Sciatic nerve (tissue), 2 donors: ENCODE measurements around the gene TBPL2. TPM values are rescaled to one million over a fixed set of nuclear protein-coding genes. Genes with fewer than 3 reads are reported as not detected.
"Not testable (repeated sequence)": the region's sequence is repeated elsewhere in the genome, so short reads cannot be mapped to it uniquely, and the experiment has no call there.

Experiments
- ATAC-seq: fragments of 200-7000 bp; cut with Tn5 transposase; one replicate; pipeline ENCODE4 v1.9.1; 2020; ENCODE audit warnings: mild to moderate bottlenecking, moderate library complexity
- DNase-seq: peaks from one replicate; pipeline ENCODE4 v3.0.0-alpha.2; 2020; ENCODE audit warnings: low spot score
- intact Hi-C: fragments of 100-400 bp; cut with DNase I; formaldehyde crosslinking; loops from one replicate; pipeline ENCODE4 v1.14.2; 2022
- total RNA-seq: library from RNA; stranded (reverse); fragmentation: NEBNext Ultra II Directional; extraction: Animal tissue kit (Norgen Biotek cat#: 25700); gene quantifications from one replicate; pipeline ENCODE4 v1.2.1, GENCODE V29; 2021
- donor health status: DM: no; HTN: no; CAD: no.
- donor health status: DM: no; HTN: no; CAD: no.

Gene TBPL2
- total RNA-seq, 1 donor from 2014 or later = not detected

DNA sequence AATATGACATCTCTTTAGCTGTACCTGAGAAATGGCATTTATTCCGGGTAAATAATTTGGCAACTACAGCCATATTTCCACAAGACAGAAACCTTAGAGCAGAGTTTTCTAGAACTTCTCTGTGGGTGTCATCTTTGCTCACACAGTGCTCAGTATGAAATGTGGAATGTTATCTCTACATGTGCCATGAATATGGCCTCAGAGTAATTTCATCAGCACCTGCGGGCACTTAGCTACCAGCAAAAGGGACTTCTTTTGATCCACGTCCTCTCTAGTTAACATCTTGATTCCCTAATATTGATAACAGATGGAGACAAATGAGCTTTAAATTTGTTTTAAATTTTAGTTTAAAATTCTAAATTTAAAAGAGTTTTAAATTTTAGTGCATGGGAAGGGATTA, 25.9 kb downstream of the TBPL2 start:
- DNase-seq = no peak
- no peak for ATAC-seq
- intact Hi-C loops = no loop called here

DNA sequence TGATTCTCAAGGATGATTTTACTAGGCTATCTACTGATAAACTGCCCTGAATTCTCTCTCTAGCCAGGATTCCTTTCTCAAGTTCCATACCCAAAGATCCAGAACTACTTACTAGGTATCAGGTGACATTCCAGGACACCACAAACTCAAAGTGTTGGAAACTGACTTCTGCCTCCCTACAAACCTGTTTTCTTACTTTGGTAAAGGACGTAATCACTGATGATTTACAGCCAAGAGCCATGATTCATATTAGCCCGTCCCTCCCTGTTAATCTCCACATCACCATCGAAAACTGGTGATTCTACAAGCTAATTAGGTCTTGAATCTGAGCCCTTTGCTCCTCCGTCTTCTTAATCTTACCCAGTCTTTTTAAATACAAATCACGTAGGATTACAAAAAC, 27.7 kb downstream of the TBPL2 start:
- intact Hi-C loops = no loop called here
- DNase-seq (no peak), ATAC-seq (no peak)

DNA sequence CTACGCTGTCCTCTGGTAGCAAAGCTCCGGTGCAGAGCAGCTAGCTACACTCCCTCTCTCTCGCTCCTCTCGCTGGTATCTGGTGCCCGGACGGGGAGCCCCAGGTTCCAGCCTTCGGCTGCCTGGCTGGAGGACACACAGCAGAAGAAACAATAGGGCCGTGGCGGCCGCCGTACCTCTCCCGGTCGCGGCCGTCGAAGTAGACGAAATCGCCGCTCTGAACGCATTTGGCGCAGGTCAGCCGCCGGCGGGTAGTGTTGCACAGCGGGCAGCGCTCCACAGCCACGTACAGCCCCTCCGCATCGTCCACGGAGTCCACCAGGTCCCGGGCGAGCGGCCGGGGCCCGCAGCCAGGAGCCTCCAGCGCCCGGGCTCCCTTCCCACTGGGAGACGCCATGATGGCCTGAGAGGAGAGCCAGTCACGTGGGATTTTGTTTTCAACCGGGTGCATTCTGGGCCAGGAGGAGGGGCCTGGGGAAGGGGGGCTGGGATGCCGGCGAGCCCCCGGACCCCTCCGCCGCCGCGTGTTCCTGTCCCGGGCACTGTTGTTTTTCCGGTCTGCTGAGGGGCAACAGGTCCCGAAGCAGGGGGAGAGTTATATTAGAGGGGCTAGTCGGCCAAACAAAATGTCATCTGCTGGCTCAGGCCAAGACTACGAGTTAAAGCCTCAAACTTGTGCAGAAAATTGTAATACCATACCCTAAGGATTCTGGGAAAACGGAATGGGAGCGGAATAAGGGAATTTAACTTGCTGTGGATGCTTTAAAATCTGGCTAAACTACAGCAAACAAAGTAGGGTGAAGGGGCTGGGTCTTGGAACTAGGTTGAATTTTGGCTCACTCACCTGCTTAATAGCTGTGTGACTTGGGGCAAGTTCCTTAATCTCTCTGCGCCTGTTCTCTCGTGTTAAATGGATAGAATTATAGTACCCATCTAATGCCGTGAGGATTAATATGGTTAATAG, 28.7 kb downstream of the TBPL2 start, which contains the start of gene ATG14:
ATG14 (minus strand) TSS at position 405 of the 964 bp plus-strand sequence; CDS start at position 397, 8 bp downstream.
- DNase-seq (peak; percentile 91), ATAC-seq (peak; percentile 100)
- intact Hi-C loops = no loop called here

DNA sequence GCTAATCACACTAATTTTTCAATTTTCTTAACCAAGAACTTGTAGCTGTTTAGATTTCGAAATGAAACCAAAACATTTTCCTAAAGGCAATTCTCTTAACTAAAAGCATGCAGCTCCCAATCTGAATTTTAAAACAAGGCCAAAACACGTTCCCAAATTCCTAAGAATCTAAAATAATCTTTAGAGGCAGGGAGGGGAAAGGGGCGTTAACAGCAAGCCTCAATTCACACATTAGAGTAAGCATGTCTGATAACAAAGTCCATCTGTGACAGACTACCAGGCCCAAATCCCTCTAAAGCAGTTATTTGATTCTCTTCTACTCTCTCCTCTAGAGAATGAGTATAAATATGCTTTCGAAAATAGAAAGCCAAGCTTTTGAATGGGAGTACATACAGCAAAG, 29.5 kb downstream of the TBPL2 start:
- DNase-seq (no peak), ATAC-seq (no peak)
- intact Hi-C loops = no loop called here

DNA sequence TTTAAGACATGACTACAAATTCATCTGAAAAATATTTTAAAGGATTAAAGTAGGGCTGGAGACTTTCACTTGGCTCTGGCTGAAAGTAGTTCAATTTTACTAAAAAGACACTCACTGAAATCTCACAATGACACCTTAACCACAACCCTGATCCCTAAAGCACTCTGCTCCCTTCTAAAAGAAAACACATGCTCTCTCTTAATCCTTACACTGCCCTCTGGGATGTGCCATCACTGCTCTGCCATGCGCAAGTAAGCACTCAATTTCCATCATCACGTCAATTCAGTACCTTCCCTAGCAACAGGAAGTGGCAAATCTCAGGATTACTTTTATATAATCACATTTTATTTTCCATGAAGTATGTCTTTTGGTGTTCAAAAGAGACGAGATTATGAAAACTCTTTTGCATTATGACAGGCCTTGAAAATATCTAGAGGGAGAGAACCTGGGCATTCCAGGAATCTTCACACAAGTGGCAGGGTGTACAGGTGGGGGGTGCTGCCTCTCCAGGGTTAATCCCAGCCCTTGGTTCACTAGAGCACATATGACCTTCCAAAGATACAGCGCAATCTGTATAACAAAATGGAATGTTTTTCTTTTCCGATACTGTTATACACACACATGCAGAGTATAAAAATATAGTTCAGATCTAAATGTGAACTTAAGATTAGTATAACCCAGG, 36.1 kb downstream of the TBPL2 start:
- intact Hi-C loops = no loop called here
- DNase-seq (no peak), ATAC-seq (no peak)

DNA sequence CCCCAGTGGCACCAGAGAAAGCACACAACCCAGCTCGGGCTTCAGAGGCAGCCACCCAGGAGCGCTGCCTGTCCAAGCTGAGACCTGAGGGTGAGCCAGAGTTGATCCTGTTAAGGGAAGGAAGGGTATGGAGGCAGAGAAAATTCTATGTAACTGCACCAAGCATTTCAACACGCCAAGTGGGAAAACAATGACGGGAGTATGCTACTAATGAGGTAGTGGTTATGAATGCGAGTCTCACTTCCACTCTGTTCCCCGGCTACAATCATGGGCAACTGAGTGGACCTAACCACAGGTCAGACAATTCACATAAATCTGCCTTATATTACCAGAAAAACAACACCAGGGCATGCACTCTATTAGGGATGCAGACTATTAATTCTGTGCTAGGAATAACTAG, 38.7 kb downstream of the TBPL2 start:
- DNase-seq = no peak
- intact Hi-C loops = no loop called here
- ATAC-seq = no peak

DNA sequence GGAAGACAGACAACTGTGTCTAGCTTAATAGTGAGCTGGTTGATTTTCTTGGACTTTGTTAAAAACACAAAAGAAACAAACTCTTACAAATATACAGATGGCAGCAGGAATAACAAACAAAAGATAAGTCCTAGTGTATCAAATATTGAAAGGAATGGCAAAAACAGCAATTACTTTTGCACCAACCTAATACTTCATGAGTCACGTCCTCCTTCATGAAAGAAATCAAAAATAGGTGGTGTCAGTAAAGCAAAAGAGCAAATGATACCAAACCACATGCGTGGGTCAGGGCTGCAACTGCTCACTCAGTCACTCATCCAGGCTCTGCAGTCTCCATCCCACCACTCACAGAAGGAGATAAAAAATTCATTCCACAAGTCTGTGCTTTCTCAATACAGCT, 40.6 kb downstream of the TBPL2 start:
- no peak for DNase-seq
- intact Hi-C loops = no loop called here
- no peak for ATAC-seq

DNA sequence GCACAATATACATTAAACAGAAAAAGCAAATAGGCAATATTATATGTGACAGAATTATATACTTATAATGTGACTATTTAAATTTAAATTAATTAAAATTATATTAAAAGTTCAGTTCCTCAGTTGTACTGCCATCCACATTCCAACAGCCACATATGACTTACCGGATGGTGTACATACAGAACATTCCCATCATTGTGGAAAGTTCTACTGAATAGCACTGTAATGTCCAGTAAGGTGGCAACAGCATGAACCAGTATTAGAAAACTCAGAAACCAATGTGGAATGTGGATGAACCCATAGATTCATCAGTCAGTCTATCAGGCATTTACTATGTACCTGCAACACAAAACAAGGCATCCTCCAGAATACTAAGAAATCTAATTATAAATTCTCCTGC, 41.2 kb downstream of the TBPL2 start:
- intact Hi-C loops = no loop called here
- ATAC-seq = no peak

DNA sequence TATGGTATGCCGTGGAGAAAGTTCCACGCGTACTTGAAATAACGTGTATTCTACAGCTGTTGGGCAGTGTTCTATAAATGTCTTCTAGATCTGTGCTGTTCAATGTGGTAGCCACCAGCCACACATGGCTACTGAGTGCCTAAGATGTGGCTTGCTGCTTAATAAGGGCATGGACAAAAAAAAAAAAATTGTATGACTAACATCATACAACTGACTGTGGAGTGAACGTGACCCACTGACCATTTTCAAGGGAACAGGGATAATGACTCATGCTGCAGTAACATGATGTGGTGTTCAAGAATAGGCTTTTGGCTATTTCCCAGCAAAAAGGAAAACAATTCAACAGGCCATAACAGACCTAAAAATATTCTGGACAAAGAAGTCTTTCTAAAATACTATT, 41.7 kb downstream of the TBPL2 start:
- DNase-seq (no peak), ATAC-seq (peak; percentile 95)
- intact Hi-C loops = no loop called here

More for the DNA sequence above, 41.2 kb downstream of the TBPL2 start:
- no peak for DNase-seq

DNA sequence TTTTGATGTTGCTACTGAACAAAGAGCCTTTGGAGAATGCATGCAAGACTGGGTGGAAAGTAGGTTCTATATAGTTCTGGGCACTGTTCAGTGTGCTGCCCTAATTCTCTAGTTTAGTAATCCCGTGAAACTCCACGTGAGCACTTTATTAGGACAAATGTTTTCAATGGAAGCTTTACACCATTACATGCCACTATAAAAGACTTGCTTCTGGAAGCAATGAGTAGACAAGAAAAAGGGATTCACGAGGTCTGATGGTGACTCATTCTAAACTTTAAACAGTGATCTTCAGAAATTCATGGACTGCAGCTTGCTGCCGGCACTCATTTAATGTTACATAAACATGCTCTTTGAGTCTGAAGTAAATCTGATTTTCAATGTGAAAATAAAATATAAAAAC, 51.1 kb downstream of the TBPL2 start:
- DNase-seq (no peak), ATAC-seq (no peak)
- intact Hi-C loops = no loop called here

DNA sequence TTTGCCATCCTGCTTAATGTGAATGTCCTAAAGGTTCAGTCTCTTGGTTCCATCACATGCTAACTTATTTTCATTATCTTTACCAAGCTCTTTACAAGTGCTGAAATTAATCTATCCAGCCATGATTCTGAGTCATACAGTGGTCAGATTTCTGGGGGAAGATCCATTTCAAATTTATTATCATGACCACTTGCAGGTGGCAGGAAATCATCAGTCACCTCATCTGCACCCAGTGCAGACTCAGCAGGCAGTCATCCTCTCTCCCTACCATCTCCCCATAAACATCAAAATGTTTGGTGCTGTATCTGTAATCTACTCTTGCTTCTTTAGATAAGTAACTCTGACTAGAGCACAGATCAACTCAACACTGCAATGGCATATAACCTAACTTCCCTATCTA, 52.3 kb downstream of the TBPL2 start:
- intact Hi-C loops = no loop called here
- ATAC-seq (no peak), DNase-seq (no peak)

DNA sequence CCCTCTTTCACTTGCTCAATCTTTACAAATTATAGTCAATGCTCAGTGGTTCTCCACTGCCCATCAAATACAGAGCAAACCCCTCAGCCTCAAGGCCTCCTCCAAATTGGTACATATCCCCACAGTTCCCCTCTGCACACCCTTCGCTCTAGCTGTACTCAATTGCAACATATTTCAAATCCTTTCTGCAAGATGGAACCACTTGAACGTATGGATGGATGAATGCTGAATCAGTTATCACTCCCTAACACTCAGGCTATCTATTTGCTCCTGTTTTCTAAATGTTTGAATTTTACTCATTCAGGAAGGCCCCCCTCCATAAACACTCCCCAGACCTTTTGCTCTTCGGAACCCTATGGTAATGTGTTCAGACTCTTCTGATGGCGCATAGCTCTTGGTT, 53.3 kb downstream of the TBPL2 start:
- ATAC-seq (no peak), DNase-seq (no peak)
- intact Hi-C loops = no loop called here

DNA sequence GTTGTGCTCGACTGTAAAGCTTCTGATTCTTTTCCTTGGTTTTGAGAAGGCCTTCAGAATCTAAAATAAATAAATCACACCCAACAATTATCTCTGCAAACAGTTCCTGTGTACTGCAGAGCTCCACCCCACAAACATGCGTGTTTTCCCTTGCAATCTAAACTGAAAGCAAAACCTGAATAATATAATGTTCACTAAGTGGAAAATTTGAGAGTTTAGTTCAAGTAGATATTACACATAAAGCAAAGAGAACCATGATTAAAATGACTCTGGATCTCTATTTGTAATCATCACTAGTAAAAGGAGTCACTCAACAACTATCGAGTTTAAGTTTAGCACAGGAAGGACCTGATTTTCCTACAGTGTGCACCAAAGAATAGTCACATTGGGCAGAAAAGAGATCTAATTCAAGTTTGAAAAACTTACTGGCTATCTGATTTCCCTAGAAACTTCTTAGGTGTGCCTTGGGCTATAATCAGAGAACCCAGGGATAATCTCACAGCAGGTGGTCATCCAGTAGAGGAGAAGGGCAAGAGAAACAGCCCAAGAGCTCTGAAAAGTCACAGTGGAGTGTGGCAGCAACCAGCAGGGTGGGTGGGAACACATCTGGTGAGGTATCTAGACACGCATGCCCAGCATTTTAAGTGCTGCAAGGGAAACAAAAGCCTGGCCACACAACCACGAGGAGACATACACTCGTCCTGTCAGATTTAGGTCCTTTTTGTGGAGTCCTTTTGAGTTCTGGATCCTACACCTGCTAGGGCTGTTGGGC, 54.2 kb downstream of the TBPL2 start:
- ATAC-seq (no peak), DNase-seq (no peak)
- intact Hi-C loops = no loop called here

DNA sequence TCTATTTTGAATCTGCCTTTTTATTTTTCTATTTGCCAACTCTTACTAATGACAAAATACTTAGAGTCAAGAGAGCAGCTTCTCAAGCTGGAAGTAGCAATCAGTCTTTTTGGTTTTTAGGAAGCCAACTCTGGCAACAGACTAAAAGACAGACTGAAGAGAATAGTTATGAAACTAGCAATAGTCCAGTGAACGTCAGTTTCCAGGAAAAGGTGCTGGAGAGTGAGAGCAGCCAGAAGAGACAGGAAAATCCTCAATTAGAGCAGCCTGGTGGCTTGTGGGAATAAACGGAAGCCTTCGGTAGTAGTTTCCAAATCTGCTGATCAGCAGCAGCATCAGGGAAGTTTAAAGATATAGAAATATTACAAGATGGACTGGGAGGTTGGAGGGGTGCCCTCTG, 55.9 kb downstream of the TBPL2 start:
- ATAC-seq = peak; percentile 74
- intact Hi-C loops = no loop called here
- DNase-seq = no peak

DNA sequence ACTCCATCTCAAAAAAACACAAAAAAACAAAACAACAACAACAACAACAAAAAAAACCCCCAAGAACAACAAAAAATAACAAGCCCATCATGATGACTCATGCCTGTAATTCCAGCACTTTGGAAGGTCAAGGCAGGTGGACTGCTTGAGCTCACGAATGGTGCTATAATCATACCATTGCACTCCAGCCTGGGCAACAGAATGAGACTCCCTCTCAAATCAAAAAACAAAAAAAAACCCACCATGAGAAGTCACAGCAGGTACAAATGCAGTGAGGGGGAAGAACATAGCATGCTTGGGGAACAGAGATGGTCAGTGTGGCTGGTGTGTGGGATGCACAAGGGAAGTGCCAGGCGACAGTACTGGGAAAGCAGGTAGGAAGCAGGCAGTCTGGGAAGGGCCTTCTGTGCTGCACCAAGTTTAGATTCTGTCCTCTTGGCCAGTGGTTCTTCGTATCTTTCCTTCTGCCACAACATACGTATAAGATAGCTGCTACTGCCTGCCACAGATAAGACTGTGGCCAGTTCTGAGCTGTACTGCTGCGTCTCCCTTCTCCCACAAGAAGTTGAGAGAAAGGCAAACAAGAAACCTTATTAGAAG, 56.8 kb downstream of the TBPL2 start:
- ATAC-seq = no peak

DNA sequence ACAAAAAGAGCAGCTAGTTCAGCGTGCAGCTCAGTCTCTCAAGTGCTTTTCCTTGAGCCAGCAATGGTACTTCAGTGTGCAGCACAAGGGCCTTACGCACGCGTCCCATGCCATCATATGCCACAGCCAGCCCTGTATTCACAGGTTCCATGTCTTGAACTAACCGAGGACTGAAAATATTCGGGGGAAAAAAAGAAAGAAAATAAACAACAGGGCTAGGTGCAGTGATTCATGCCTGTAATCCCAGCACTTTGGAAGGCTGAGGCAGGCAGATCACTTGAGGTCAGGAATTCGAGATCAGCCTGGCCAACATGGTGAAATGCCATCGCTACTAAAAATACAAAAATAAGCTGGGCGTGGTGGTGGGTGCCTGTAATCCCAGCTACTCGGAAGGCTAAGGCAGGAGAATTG, 57.4 kb downstream of the TBPL2 start:
- DNase-seq, intact Hi-C loops, ATAC-seq: not testable (repeated sequence)

More for the DNA sequence above, 56.8 kb downstream of the TBPL2 start:
- intact Hi-C loops = no loop called here
- no peak for DNase-seq

DNA sequence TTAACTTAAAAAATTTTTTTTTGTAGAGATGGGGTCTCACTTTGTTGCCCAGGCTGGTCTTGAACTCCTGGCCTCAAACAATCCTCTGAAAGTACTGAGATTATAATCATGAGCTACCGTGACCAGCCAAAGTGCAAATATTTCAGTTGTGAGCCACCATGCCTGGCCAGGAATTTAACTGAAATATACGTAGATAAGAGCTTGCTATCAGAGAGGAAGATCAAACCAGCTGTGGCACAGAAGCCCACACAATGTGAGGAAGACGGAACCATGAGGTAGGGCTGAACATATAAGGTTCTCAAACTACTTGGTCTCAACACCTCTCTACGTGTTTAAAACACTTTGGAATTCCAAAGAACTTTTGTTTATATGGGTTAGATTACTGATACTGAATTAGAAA, 57.9 kb downstream of the TBPL2 start:
- DNase-seq (no peak), ATAC-seq (no peak)
- intact Hi-C loops = no loop called here

DNA sequence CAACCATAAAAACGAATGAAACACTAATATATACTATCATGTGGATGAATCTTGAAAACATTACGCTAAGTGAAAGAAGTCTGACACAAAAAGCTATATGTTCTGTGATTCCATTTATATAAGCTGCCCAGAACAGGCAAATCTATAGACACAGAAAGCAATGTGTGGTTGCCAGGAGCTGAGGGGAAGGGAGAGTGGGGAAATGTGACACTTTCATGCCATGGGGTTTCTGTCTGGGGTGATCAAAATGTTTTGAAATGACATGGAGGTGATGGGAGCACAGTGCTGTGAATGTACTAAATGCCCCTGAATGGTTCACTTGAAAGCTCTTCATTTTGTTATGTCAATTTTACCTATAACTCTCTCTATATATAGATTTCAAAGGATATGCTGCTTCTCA, 58.9 kb downstream of the TBPL2 start:
- ATAC-seq (no peak), DNase-seq (no peak)
- intact Hi-C loops = no loop called here

DNA sequence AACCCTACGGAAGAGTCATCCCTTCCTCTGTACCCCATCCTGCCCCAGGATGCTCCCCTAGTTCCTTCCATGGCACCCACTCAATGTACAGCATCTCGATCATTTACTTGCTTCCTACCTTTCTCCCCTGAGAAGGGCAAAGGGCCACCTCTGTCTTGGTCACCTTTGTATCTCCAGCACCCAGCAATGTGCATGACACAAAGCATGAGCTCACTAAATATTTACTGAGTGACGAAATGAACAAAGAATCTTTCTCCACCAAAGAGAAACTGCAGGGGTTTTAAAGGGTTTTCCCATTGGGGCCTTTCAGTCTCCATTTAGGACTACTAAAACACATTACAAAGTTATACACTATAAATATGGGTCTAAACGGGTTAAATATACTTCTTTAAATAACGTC, 59.4 kb downstream of the TBPL2 start:
- intact Hi-C loops = no loop called here
- ATAC-seq (no peak), DNase-seq (no peak)
